AG04450 (cell line): ENCODE results near the gene CD82. TPM values are rescaled to one million over a fixed set of nuclear protein-coding genes. Genes with fewer than 3 reads are reported as not detected.

Experiments
- CTCF ChIA-PET: fragments of 300-600, 350-600 bp; formaldehyde crosslinking; extraction: SDS; loops from one replicate; lab custom pipeline; 2022; ENCODE audit warnings: antibody characterized with exemption, inconsistent platforms; lab: Charles Lee
- POLR2A ChIA-PET: fragments of 350-600 bp; formaldehyde crosslinking; extraction: SDS; loops from one replicate; lab custom pipeline; 2021; ENCODE audit warnings: antibody characterized with exemption, inconsistent platforms; lab: Yijun Ruan, JAX
- DNase-seq: peaks from one replicate; pipeline ENCODE4 v3.0.0-alpha.2; 2011; ENCODE audit warnings: low read depth, low spot score
- H3K27ac ChIP-seq: one replicate; pipeline ENCODE4 v1.5.1; 2012; ENCODE audit warnings: low read depth, low read length, control low read depth
- H3K27me3 ChIP-seq: one replicate; pipeline ENCODE4 v1.6.0; 2012; ENCODE audit warnings: low read length; ENCODE audit not compliant: control insufficient read depth, insufficient read depth
- H3K4me3 ChIP-seq: 2 replicates; pipeline ENCODE4 v1.5.1; 2011; ENCODE audit warnings: mild to moderate bottlenecking, low read depth, low read length, control low read depth
- H3K9me3 ChIP-seq: 2 replicates; pipeline ENCODE4 v1.5.1; 2012; ENCODE audit warnings: low read length; ENCODE audit not compliant: control insufficient read depth, insufficient read depth
- polyA plus RNA-seq: library from polyadenylated mRNA; depleted of rRNA; stranded (reverse); fragments of >200 nt; gene quantifications from 2 replicates; pipeline ENCODE4 v1.2.3, GENCODE V29; 2011
- TF ChIP-seq, protein P1 (sequence below): IDR thresholded peaks from 2 replicates; pipeline ENCODE4 v1.5.1; 2011; ENCODE audit warnings: low read depth, low read length, control low read depth, inconsistent platforms

CD82 gene
- polyA plus RNA-seq, 1 experiment: 49.3 TPM

DNA sequence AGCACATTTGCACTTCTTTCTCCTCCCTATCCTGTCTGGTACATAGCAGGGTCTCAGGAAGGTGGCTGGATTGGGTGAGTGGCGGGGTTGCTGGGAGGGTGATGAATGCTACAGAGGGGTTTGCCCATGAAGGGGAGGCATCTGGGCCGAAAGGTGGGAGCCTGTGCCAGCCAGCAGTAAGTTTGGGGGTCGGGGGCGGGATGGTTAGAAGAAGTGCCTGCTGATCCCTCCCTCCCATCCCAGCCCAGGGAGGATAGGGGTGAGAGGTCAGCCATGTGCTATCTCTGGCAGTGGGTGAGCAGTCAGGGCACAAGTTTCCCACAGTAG lies 2.8 kb downstream of the CD82 start:
- TF ChIP-seq, protein P1, sequence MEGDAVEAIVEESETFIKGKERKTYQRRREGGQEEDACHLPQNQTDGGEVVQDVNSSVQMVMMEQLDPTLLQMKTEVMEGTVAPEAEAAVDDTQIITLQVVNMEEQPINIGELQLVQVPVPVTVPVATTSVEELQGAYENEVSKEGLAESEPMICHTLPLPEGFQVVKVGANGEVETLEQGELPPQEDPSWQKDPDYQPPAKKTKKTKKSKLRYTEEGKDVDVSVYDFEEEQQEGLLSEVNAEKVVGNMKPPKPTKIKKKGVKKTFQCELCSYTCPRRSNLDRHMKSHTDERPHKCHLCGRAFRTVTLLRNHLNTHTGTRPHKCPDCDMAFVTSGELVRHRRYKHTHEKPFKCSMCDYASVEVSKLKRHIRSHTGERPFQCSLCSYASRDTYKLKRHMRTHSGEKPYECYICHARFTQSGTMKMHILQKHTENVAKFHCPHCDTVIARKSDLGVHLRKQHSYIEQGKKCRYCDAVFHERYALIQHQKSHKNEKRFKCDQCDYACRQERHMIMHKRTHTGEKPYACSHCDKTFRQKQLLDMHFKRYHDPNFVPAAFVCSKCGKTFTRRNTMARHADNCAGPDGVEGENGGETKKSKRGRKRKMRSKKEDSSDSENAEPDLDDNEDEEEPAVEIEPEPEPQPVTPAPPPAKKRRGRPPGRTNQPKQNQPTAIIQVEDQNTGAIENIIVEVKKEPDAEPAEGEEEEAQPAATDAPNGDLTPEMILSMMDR: no peak
- DNase-seq: no peak
- Histone ChIP-seq H3K9me3 (no peaks in the 10 kb centered on the region; the same call in 1 of the 2 replicates), H3K4me3 (peak overlapping the region; percentile 27), H3K27ac (peak overlapping the region; percentile 96), H3K27me3 (no peaks in the 10 kb centered on the region)
- ChIA-PET CTCF (interaction anchor here (1.3 to 1.5 kb wide), 2 partner anchors 49 to 53 kb away, joined by 3 to 8 read pairs; no protein-coding TSS in a partner anchor), POLR2A (interaction anchor here (1.3 kb wide), 1 partner anchor 21 kb away, joined by 6 read pairs; no protein-coding TSS in a partner anchor)

DNA sequence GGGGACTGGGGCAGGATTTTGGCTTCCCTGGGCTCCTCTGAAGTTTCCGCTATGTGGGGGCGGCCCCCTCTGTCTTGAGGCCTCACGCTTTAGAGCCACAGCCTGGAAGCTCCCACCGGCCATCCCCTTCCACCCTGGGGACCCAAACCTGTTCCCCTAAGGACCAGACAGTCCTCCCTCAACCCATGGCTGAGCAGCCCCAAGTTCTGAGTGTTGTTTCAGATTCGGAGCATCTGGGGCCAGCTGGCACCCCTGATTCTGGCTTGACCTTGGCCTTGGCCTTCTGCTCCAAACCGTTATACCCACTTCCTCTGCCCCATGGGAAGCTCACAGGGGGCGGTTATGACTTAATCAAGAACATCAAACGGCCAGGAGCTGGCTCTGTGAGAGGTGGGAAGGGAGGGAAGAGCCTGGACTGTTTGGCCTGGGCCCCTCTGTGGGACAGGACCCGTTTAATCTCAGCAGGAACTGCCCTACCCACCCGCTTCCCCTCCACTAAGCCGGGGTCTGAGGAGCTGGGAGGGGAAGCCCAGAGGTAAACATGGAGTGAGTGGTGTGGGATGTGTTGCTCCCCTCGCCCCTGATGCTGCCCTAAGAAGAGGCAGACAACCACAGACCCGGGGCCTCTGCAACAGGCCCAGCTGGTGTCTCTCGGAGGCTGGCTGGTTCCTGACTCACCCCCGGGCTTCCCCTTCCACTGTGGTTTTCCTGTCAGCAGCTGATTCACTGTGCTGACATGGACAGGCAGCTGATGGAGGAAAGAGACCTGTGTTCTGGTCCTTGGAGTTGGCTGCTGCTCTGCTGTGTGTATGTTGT lies 3.4 kb downstream of the CD82 start:
- CTCF ChIA-PET: interaction anchor here (1.3 to 1.5 kb wide), 3 partner anchors 12 to 53 kb away, joined by 3 to 8 read pairs (median 3); no protein-coding TSS in a partner anchor
- Histone ChIP-seq H3K4me3 (peak overlapping the region; percentile 27), H3K27me3 (no peaks in the 10 kb centered on the region), H3K9me3 (no peaks in the 10 kb centered on the region; the same call in 1 of the 2 replicates), H3K27ac (peak overlapping the region; percentile 96)
- POLR2A ChIA-PET: interaction anchor here (0.6 to 1.3 kb wide), 6 partner anchors 16 to 142 kb away, joined by 3 to 6 read pairs (median 3); no protein-coding TSS in a partner anchor
- TF ChIP-seq, protein P1: no peak
- peak; percentile 90 for DNase-seq

DNA sequence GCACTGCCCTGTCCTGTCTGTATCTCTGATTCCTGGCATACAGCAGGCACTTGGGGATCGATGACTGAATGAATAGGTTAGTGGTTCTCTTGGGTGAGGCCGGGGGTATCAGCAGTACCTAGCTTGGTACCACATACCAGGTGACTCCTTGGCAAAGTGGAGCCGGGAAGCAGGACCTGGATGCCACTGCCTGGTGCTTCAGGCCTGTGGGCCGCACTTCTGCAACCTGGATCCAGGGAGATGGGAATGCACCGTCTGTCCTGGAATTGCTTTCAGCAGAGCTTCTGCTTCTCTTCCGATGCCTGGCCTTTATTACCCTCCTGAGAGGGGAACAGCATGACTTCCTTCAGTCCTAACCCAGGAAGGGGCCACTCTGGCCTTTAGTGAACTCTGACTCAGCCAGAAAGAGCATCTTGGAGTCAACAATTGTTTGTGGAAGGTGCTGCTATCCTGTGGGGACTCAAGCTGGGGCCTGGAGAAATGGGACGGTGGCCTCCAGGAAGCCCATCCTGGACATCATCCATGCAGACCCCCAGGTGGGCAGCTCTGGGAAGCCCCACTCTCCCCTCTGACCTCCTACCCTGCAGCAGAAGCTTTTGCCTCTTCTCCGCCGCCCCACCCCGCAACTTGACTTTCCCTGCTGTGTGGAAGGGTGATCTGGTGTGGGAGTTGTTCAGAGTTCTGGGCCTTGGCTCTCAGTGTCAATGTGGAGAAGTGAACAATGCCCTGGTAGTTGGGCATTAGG lies 5.1 kb downstream of the CD82 start:
- no peak overlapping the region for H3K27ac ChIP-seq
- H3K4me3 ChIP-seq: no peak overlapping the region
- no peak for DNase-seq
- TF ChIP-seq, protein P1: no peak
- no peaks in the 10 kb centered on the region for H3K27me3 ChIP-seq
- H3K9me3 ChIP-seq: no peaks in the 10 kb centered on the region; the same call in 1 of the 2 replicates
- CTCF ChIA-PET: interaction anchor here (1.1 to 1.9 kb wide), 3 partner anchors 13 to 340 kb away, joined by 3 to 5 read pairs (median 5); no protein-coding TSS in a partner anchor
- POLR2A ChIA-PET: interaction anchor here (0.7 kb wide), 1 partner anchor 1946 kb away, joined by 3 read pairs; no protein-coding TSS in a partner anchor

DNA sequence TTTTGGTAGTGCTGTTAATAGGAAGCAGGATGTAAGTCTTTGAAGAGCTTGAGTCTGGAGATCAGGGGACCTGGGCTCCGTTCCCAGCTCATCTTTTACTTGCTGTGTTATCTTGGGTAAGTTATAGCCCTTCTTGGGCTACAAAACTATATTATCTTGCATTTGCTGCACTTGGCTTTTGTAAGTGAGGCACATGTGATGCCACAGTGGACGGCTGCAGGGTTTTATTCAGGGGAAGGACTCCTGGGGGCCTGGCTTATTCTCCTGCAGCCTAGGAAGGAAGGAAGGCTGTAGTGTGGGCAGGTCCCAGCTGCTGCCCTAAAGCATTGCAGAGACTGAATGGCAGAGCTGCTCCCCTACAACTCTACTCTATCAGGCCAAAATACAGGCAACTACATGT lies 6.4 kb downstream of the CD82 start:
- CTCF ChIA-PET: interaction anchor here (1.0 to 1.9 kb wide), 5 partner anchors 12 to 356 kb away, joined by 3 to 8 read pairs (median 5); no protein-coding TSS in a partner anchor
- no peak overlapping the region for H3K27ac ChIP-seq
- H3K4me3 ChIP-seq: no peak overlapping the region
- DNase-seq: no peak
- no peaks in the 10 kb centered on the region for H3K27me3 ChIP-seq
- no peaks in the 10 kb centered on the region; the same call in 1 of the 2 replicates for H3K9me3 ChIP-seq
- TF ChIP-seq, protein P1: no peak
- POLR2A ChIA-PET: interaction anchor here (1.0 kb wide), 1 partner anchor 17 kb away, joined by 3 read pairs; no protein-coding TSS in a partner anchor
